Adipose tissue (tissue), 3 donors: ENCODE measurements around the gene PRRC1. TPM values are rescaled to one million over a fixed set of nuclear protein-coding genes. Genes with fewer than 3 reads are reported as not detected.

ENCODE experiments used
- H3K27ac ChIP-seq: one replicate; pipeline ENCODE4 v1.5.1; 2013; ENCODE audit warnings: low read depth, low read length
- WGBS, 3 donors: extraction: QIAGEN DNeasy Blood & Tissue Kit; methylation state at CpG; one replicate each; pipeline ENCODE4 v1.1.7; 2013; 5-methylcytosine and 5-hydroxymethylcytosine counted together
- polyA plus RNA-seq, 3 donors: library from polyadenylated mRNA; stranded (reverse); fragments of 200-250 nt; gene quantifications; one replicate each; pipeline ENCODE4 v1.2.3, GENCODE V29; 2013
- donor health status: healthy with polysubstance abuse.
- donor health status: Bipolar disorder and iron deficiency.
- donor health status: healthy.

The PRRC1 gene
- polyA plus RNA-seq, 3 donors, result 14.8 to 18.3 (median 17.4) TPM

DNA sequence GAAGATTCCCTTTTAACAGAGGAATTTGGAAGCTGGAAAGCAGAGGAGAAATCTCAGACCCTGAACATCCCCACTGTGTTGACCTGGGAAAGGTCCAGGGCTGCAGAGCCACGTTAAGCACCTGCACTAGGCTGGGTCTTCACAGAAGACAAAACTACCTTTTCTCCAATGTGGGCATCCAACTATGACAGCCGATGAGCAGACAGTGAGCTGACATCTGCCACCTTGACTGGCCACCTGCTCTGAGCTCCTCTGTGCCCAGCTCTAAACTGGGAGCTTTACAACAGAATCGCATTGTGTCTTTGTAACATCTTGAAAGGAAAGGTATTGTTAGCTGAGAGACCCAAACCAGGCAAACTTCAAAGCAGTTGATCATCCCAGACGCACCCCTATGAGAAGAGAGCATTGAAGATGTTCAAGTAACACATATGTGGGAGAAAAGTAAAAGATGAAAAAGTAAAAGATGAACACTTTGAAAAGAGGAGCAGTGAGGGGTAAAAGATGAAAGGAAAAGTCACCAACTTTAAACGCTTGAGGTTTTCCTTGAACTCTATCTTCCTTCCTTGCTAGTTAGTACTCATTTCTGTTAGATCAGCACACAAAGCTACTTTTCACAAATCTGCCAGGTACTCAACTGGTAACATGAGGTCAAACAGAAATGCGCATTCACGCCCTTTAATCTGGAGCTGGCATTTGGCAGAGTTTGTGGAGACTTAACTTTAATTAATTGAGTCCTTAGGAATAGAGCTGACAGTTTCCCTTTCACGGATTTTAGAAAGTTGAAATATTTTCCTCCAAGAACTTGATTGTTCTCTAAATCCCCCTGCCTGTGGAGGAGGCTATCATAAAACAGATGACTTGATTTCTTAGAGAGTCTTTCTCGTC, 78.3 kb downstream of the PRRC1 start:
- WGBS, 3 donors, result 81 to 88% (median 83%) methylated on average over 9 of the region's 9 CpGs
- H3K27ac ChIP-seq, result no peak overlapping the region

GRCh38 chr5:127596501-127596900, 79.1 kb downstream of the PRRC1 start:
- 88 to 94% (median 93%) methylated on average over 3 of the region's 3 CpGs for WGBS, 3 donors
- no peak overlapping the region for H3K27ac ChIP-seq

DNA sequence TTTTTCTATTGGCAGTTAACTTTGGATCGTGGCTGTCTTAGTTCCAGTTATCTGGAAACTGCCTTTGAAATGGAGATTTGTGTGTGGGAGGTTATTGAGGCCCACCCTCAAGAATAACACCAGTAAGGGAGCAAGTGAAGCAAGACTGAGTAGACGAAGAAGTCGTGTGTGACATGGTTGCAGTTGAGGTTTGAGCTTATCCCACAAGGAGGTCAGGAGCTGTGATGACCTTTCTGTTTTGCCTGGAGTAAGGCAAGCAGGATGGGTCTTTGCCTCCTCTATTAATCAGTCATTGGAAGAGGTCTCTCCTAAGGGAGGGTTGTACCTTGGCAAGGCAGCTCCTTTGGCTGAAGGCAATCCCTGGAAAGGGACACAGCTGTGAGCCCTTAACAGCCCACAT, 81.9 kb downstream of the PRRC1 start:
- H3K27ac ChIP-seq, result no peak overlapping the region
- 75 to 90% (median 78%) methylated on average over 3 of the region's 3 CpGs for WGBS, 3 donors

DNA sequence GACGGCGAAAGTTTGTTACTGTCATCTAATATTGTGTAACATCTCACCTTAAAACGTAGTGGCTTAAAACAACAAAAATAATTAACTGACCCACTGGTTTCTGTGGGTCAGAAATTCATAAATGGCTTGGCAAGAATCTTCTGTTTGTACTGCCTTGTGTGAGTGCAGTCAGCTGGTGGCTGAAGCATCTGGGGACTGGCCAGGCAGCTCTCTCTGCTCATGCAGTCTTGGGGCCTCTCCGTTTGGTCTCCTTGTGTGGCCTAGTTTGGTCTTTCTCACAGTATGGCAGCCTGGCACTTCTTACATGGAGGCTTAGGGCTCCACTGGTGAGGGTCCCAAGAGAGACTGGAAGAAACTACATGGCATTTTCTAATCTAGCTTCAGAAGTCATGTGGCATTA, 82.4 kb downstream of the PRRC1 start:
- WGBS, 3 donors, result 52 to 85% (median 80%) methylated on average over 4 of the region's 4 CpGs

GRCh38 chr5:127601111-127601510, 83.7 kb downstream of the PRRC1 start:
- H3K27ac ChIP-seq, result no peak overlapping the region
- 71 to 74% (median 73%) methylated on average over 1 of the region's 1 CpG for WGBS, 3 donors

More for the DNA sequence above, 82.4 kb downstream of the PRRC1 start:
- no peak overlapping the region for H3K27ac ChIP-seq

- WGBS, 3 donors, result 72 to 79% (median 74%) methylated on average over 4 of the region's 4 CpGs
- no peak overlapping the region for H3K27ac ChIP-seq
These were observed 84.2 kb downstream of the PRRC1 start for GRCh38 chr5:127601601-127602000.

DNA sequence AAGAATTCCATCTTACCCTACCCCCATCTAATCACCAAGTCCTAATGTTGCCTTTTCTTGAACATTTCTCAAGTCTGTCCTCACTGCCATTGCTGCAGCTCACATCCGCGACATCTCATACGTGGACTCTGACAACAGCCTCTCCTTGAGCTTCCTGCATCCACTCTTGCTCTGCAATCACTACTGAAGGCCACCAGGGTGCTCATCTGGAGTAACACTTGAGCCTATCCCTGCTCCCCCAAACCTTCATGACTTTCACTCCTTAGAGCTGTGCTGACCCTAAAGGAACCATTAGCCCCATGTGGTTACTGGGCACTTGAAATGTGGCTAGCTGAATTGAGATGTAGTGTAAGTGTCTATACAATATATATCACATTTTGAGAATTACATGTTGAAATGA, 85.0 kb downstream of the PRRC1 start:
- no peak overlapping the region for H3K27ac ChIP-seq
- 95 to 98% (median 97%) methylated on average over 3 of the region's 3 CpGs for WGBS, 3 donors

DNA sequence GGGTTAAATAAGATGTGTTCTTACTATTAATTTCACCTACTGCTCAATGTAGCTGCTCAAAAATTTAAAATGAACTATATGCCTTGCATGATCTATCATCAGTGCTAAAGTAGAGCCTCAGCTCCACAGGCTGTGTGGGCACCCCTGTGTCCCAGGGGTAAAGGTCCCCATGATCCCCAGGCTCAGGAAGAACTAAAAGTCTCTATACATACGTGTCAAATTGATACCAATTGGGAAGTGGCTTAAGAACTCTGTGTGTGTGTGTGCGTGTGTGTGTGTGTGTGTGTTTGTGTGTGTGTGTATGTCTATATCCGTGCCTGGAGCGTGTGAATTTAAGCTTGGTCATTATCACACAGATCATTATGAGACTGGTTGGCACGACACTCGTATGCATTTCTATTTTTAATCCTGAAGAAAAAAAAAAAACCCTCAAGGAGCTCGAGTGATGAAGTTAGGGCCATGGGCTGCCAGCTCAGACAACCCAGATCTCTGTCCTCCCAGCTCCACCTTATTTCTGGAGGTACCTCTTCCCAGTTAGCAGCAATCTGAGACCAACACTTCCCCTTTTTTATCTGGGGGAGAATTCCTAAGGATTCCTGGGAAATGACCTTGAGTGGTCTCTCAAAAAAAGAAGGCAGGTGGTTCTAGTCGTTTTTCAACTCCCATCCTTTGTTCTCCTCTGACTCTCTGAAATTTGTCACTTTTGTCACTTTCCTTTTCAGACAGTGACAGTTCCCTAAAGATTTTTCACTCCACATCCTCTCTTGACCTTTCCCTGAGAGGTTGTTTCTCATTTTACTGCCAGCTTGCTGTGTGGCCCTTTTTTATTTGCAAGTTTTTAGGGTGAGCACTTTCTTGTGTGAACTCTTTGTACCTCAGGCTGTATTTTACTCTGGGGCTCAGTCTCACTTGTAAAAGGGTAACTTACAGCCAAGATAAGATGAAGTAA, 85.7 kb downstream of the PRRC1 start:
- WGBS, 3 donors, result 45 to 62% (median 50%) methylated on average over 8 of the region's 8 CpGs
- H3K27ac ChIP-seq, result no peak overlapping the region

Other genes starting within 250 kb of the PRRC1 start
- under 1 TPM in 2 of 3 donors, not detected in 1; 0.01 to 0.24 TPM for gene MEGF10, start 226.8 kb upstream of the PRRC1 start, polyA plus RNA-seq
- gene CTXN3, start 131.4 kb downstream of the PRRC1 start, polyA plus RNA-seq, result not detected
- under 1 TPM in 2 of 3 donors, not detected in 1; 0.07 to 0.79 TPM for gene CCDC192, start 185.8 kb downstream of the PRRC1 start, polyA plus RNA-seq